GM21447 (cell line): Measurements from ENCODE around the gene CCDC69.
"Not testable (repeated sequence)": the region's sequence is repeated elsewhere in the genome, so short reads cannot be mapped to it uniquely, and the experiment has no call there.

Experiments
- ATAC-seq: cut with Tn5 transposase; IDR thresholded peaks from one replicate; pipeline ENCODE4 v1.9.1; 2021; ENCODE audit not compliant: unreplicated experiment

The CCDC69 gene, protein sequence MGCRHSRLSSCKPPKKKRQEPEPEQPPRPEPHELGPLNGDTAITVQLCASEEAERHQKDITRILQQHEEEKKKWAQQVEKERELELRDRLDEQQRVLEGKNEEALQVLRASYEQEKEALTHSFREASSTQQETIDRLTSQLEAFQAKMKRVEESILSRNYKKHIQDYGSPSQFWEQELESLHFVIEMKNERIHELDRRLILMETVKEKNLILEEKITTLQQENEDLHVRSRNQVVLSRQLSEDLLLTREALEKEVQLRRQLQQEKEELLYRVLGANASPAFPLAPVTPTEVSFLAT

DNA sequence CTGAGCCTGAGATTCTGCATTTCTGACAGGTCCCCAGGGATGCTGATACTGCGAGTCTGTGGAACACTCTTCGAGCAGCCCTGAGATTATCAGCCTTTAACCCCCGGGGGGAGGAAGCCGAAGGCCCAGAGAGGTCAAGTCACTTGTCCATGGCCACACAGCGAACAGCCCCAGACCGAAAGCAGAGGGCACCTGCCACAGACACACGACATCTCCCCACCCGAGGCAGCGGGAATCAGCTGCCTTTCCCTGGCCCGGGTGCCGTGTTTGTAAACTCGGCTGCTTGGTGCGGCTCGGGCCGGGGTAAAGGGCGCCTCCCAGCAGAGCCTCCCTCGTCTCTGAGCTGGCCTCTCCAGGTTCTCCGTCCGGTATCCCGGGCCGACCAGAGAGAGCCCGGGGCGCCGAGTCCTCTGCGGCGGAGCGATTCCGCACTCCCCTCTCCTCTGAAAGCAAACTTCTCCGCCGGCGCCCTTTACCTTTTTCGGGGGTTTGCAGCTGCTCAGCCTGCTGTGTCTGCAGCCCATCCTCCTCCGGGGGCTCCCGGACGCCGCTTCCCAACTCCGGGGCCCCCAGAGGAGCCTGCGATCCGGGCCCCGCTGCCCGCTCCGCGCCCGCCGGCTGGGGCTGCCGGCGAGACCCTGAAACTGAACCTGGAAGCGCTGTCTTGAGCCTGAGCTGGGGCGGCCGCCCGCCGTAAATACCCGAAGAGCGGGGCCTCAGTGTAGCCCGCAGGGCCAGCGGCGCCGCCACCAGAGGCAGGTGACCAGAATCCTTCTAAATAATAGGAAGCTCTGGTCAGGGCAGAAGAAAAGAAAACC is at the start of gene CCDC69:
TSS of gene CCDC69 (minus strand) at position 646 of the 818 bp plus-strand sequence. CDS start at position 524, 122 bp downstream.
- ATAC-seq = peak; percentile 71

DNA sequence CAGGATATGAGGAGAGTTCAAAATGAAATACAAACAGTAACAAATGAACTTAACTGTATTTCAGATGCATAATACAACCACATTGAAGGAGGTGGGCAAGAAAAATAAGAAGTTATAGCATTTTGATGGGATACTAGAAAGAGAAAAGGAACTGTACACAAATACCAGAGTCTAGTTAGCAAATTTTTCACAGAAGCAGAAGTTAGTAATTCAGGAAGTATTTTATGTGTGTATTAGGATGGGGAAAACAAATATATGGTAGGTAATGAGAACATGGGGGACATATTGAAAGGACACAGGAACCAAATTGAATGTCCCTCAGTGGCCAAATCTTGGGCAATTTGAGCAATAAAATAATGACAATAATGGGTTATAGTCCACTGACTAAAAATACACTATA is 47.4 kb upstream of the CCDC69 start:
- ATAC-seq = no peak

DNA sequence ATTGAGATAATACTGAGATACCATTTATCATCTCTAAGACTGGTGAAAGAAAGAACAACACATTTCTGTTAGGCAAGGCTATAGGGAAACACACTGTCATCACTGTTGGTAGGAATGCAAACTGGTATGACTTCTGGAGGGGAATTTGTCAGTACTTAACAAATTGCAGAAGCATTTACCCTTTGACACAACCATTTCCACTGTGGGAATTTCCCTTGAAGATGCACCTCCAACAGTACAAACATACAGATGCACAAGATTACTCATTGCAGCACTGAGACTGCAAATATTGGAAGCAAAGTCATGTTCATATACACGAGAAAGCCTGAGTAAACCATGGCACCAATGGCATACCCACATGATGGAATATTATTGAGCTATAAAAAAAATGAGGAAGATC is 46.7 kb upstream of the CCDC69 start:
- ATAC-seq = peak; percentile 91

DNA sequence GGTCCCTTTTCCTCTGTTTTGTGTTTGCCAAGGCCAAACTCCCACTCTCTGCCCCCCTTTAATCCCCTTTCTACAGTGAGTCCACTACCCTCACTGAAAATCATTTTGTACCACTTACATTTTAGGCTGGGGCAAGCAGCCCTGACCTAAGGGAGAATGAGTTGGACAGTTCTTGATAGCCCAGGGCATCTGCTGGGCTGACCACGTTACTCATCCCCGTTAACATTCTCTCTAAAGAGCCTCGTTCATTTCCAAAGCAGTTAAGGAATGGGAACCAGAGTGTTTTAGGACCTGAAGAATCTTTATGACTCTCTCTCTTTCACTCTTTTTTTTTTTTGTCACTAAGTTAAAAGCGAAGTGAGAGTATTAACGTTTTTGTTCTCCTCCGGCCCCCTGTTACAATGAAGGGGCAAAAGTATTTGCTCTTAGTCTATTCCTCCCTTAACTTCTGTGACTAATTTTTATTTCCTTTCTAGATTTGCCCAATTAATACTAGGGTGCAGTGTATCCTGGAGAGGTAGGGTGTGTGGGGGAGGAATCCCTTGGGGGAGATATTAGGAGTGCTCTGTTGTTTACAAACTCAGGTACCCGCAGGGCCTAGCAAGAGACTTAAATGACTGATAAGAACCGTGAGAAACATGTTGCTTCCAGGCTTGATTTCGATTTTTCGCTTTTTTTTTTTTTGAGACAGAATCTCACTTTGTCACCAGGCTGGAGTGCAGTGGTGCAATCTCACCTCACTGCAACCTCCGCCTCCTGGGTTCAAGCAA is 43.8 kb upstream of the CCDC69 start:
- no peak for ATAC-seq

DNA sequence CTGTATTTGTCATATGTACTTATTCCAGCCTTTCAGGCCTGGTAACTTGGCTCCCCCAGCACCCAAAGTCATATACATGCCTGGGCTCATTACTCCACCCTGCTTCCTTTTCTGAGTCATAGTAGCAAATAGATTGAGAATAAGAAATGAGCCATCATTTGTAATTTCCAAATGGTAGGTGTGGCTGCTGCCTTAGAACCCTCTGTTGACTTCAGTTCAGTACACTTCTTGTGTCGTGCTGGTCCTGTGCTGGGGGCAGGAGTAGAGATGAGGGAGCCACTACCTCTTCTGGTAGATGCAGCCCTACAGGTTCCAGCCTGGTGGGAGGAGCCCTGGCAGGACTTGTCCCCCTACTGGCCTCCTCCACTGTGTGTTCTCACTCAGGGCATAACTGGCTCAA is 40.2 kb upstream of the CCDC69 start:
- ATAC-seq = no peak

DNA sequence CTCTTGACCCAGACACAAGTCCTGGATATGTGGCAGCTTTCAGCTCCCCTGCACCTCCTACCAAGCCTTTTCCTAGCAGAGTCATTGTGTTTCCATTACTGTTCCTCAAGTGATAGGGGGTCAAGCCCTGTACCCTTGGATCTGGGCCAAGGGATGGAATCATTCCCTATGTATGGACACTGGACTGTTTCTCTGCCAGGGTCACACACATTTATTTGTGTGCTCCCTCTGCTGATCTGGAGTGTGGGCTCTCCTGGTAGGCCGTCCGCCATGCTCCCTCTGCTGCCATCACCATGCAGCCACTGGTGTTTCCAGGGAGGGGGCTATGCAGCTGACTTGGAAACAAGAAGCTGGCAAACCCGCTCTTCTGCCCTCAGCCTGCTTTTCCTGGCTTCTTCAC is 38.6 kb upstream of the CCDC69 start:
- no peak for ATAC-seq

DNA sequence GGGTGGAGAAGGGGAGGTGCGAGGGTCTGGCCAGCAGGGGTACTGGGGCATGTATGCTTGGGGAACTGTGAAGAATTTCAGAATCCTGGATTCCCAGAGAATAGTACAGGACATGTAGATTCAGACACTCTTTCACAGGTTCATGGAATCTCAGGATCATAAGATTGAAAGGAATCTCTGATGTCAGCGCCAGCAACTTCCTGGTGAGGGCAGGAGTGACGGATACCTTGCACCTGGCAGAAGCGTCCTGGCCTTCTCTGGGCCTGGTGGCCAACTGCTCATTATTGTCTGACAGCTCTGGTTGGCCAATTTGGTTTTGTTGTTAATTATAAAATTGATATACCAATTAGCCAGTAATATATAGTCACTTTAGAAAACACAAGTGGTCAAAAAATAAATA is 36.0 kb upstream of the CCDC69 start:
- ATAC-seq = no peak

DNA sequence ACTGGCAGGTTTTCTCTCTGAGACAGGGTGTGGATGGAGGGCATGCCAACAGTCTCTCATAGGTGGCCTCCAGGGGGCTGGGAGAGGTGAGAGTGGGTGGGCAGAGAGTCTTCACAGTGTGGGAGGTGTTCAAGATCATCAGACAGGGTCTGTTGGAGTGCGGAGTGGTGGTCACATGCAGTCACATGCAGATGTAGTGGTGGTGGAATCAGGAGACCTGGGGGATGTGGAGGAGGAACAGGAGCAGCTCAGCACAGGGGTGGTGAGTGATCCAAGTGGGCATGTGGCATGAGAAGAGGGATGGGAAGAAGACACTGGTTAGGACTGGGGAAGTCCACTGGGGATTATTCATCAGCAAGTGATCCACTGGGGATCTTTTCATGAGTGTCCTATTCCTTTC is 34.9 kb upstream of the CCDC69 start:
- ATAC-seq = no peak

DNA sequence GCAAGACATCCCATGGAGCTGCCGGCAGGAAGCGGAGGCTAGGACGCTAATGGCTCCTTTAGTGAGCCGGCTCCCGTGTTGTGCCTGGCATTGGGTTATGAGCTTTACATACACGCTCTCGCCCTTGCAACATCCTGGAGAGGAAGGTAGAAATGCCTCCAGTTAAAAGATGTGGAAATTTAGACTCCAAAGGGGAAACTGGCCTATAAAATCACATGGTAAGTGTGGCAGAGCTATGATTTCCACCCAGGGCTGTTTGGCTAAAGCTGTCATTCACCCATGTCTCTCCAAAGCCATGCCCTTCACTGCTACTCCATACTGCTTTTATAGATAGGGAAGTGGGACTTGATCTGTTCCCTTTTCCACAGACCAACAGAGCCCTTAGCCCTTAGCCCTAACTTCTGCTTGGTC is 34.3 kb upstream of the CCDC69 start:
- ATAC-seq = no peak

DNA sequence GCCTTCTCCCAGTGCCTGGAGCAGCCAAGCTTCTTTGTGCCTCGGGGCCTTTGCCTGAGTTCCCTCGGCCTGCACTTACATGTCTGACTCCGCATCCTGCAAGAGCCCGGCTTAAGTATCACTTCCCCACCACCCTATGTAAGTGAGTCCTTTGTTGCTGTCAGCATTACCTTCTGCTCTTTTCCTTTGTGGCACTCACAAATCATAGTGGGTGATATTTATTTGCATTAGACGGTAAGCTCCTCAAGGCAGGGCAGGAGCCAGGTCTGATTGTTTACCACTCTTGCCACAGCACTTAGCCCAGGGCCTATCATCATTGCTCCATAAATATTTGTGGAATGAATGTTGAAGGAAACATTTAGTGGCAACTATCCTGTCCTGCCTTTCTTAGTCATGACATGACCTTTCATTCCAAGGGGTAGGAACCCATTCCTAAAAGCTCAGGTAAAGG is 33.9 kb upstream of the CCDC69 start:
- ATAC-seq = peak; percentile 21

DNA sequence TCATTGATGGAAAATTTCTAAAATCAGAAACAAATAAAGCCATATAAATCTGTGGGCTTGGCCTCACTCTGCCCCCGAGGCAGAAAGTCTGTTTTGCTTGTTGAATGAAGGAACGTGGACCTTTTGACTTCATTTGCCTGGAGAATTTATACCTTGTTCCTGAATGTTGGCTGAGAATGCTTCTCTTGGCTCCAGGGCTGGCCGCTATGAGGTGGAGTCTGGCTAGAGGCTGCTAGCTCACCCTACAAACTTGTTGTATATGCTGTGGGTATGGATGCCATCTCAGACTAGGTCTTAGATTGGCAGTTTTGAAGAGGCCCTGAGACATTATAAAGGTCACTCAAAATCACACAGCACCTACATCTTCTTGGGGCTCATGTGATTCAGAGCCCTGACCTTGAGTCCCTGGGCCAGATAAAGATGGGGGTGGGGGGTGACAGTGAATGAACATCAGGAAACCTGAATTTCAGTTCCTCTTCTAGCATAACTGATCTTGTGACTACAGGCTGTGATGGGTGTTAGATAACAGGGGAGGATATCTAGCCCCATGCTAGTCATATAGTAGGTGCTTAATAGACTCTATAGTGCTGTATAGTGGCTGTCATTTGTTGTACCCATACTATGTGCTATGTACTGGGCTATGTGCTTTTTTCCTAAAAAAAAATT is 31.9 kb upstream of the CCDC69 start:
- ATAC-seq = peak; percentile 48

DNA sequence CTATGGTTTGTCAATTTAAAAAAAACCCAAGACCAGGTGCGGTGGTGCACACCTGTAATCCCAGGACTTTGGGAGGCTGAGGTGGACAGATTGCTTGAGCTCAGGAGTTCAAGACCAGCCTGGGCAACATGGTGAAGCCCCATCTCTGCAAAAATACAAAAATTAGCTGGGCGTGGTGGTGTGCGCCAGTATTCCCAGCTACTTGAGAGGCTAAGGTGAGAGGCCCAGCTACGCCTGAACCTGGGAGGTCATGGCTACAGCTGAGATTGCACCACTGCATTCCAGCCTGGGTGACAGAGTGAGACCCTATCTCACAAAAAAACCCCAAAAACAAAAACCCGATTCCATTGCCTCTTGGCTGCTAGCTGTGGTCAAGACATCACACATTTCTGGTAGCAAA is 31.1 kb upstream of the CCDC69 start:
- not testable (repeated sequence) for ATAC-seq

DNA sequence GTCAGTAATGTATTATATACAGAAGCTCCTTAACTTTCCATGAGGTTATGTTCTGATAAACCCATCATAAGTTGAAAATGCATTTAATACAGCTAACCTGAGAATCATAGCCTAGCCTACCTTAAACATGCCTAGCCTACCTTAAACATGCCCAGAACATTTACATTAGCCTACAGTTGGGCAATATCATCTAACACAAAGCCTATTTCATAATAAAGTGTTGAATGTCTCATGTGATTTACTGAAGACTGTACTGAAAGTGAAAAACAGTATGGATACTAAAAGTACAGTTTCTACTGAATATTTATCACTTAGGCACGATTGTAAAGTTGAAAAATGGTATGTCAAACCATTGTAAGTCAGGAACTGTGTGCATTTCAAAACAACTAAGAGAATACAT is 30.7 kb upstream of the CCDC69 start:
- ATAC-seq = no peak

DNA sequence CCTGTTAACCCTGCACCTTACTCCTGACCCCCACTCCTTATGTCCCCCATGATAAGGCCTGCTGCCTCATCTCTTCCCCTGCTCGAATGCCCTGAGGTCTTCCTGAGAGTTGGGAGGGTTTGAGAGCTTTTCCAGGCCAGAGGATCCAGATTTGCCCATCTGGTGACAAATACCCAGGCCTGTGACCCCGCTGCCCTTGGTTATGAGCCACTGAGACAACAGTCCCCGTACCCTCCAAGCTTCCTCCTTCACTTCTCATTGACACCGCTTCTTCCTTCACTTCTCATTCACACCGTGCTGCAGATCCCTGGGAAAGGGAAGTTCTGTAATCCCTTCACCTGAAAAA is 29.7 kb upstream of the CCDC69 start:
- ATAC-seq = no peak

DNA sequence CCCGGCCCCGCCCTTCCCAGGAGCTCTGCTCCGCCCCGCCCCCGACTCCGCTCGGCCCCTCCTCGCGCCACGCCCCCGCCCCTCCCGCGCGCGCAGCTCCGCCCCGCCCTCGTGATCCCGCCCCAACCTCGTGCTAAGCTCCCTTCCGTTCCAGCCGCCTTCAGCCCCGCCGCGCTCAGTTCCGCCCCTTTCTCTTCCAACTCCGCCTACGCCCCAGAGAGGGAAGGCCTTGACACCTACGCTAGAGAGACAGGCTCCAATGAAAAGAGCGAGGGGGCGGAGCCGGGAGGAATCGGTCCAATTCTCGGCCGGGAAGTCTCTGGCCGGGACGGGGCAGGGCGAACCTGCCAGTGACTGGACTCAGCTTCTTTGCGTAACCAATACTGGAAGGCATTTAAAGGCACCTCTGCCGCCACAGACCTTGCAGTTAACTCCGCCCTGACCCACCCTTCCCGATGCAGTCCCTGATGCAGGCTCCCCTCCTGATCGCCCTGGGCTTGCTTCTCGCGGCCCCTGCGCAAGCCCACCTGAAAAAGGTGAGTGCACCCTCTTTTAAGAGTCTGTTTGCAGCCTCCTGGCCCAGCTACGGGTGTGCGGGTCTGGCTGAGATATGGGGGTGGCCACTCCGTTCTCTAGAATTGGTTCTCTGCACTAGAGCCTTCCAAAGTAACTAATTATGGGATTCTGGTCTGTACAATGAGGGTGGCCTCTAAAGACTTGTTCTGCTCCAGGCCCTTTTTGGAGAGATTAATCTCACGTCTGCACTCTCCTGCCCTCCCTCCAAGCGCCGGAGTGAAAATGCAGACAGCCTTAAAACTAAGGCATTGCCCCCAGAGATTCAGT is 29.1 kb upstream of the CCDC69 start, which contains the start of gene GM2A:
TSS of gene GM2A (plus strand) at position 424 of the 843 bp plus-strand sequence. CDS start at position 456, 32 bp downstream.
- peak; percentile 72 for ATAC-seq

DNA sequence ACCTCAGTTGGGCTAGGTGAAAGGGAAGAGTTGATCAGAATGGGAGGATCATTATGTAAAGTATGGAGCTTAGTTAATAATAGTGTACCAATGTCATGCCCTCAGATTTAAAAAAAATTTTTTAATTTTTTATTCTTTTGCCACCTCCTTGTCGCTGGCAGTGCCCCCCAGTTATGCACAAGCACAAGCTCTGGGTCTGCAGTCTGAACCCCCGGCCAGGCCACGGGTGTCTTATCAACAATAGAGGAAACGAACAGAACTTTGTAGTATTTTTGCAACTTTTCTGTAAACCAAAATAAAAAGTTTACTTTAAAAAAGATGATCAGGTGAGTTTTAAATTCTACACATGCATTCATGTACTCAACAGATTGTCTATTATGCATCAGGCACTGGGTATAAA is 27.7 kb upstream of the CCDC69 start:
- no peak for ATAC-seq

DNA sequence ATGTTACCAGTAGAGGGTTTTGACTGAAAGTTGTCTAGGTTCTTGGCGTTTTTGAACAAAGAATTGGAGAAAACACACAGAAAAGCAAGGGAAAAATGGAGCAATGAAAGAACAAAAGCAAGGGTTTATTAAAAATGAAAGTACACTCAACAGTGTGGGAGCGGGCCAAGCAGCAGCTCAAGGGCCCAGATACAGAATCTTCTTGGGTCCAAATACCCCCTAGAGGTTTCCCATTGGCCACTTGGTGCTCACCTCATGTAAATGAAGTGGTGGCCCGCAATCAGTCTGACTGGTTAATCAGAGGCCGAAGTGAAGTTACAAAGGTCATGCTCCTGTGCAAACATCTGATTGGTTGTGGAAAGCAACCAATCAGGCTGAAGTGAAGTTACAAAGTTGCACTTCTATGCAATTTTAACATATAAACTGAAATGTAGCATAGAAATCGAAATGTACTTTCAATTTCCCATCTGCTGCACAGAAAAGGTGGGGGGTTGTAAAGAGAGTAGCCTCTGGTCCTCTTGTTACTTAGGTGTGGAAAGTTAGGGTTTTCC is 27.2 kb upstream of the CCDC69 start:
- ATAC-seq = no peak

DNA sequence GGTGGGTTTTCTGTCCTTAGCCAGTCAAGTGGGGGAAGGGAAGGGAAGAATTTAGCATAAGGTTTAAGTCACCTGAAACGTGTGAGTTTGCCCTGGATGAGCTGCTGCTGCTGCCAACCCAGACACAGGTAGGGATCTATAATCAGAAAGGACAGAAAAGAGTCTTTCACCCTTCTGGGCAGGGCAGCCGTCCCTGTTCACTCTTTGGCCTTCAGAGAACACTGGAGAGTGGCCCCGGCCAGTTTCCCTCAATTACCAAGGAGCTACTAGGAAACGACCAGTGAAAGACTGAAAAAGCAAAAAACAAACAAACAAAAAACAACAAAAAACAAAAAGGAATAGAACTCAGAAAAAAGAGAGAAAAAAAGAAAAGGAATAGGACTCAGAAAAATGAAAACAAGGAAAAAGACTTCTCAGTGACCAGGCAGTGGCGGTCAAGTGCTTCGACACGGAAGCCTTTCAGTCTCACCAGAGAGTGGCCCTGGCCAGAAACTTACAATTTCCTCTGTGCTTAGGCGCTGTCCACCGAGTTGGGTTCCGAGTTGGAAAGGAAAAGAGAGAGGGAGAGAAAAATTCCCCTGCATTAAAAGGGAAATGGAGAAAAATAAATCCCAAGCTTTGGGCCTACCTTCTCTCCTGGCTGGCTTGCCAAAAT is 26.6 kb upstream of the CCDC69 start:
- ATAC-seq = no peak

DNA sequence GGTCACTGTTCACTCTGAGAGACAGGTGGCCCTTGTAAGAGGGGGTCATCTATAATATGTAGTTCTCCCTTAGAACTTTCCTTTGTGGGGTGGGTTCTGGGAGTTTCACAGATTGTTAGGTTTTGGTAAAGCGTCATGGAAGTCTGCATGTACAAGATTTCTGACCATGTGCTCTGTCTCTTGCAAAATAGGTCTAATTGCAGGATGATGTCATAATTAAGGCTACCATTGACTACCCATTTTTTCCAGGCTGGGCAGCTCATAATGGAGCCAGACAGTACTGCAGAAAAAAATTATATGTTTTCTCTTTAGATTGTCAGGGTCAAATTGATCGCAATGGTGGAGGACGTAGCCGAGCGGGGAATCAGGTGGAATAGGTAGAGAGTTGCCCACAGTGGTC is 25.4 kb upstream of the CCDC69 start:
- ATAC-seq = no peak
